A673 (cell line): ENCODE measurements around the gene CD180. TPM values are rescaled to one million over a fixed set of nuclear protein-coding genes. Genes with fewer than 3 reads are reported as not detected.
A peak's percentile ranks its signal among the peaks of the same experiment; 100 is the strongest.

Experiments
- BruUV-seq: library from RNA; stranded (reverse); fragments of 400-500 nt; replicated peaks from 2 replicates; lab custom pipeline; 2021; lab: Mats Ljungman, UMichigan
- CTCF ChIA-PET: fragments of 300-600 bp; sonication (Branson Sonifier 250); formaldehyde crosslinking; loops from one replicate; lab custom pipeline; 2022; ENCODE audit warnings: antibody characterized with exemption; lab: Charles Lee
- POLR2A ChIA-PET: fragments of 300-600 bp; sonication (Branson Sonifier 250); formaldehyde crosslinking; loops from one replicate; lab custom pipeline; 2022; ENCODE audit warnings: antibody characterized with exemption; ENCODE audit not compliant: low non-redundant PET; lab: Charles Lee
- DNase-seq: peaks from one replicate; pipeline ENCODE4 v3.0.0-alpha.2; 2015; ENCODE audit warnings: low spot score
- H3K27ac ChIP-seq: fragments of 200-600 bp; sonication (generic); 2 replicates; pipeline ENCODE4 v1.5.1; 2016; ENCODE audit warnings: mixed run types, low read depth, mild to moderate bottlenecking, mixed read lengths, antibody characterized with exemption, low read length; ENCODE audit not compliant: poor library complexity, severe bottlenecking
- H3K27me3 ChIP-seq: fragments of 200-600 bp; sonication (generic); replicated peaks from 2 replicates; pipeline ENCODE4 v1.6.1; 2017; ENCODE audit warnings: mixed run types, low read depth, mild to moderate bottlenecking, mixed read lengths, antibody characterized with exemption, low read length; ENCODE audit not compliant: insufficient read depth, poor library complexity
- H3K36me3 ChIP-seq: fragments of 200-600 bp; sonication (generic); 2 replicates; pipeline ENCODE4 v1.6.1; 2016; ENCODE audit warnings: mixed run types, mild to moderate bottlenecking, mixed read lengths, antibody characterized with exemption, low read length; ENCODE audit not compliant: insufficient read depth, poor library complexity, severe bottlenecking
- H3K4me1 ChIP-seq: fragments of 200-600 bp; sonication (generic); 2 replicates; pipeline ENCODE4 v1.6.1; 2017; ENCODE audit warnings: mixed run types, mild to moderate bottlenecking, mixed read lengths, antibody characterized with exemption, low read length; ENCODE audit not compliant: insufficient read depth, poor library complexity, severe bottlenecking
- H3K4me3 ChIP-seq: fragments of 200-600 bp; sonication (generic); 2 replicates; pipeline ENCODE4 v1.5.1; 2016; ENCODE audit warnings: low read depth, mixed run types, mild to moderate bottlenecking, mixed read lengths, low read length; ENCODE audit not compliant: poor library complexity, severe bottlenecking
- H3K9me3 ChIP-seq: fragments of 200-600 bp; sonication (generic); 2 replicates; pipeline ENCODE4 v1.6.1; 2016; ENCODE audit warnings: mixed run types, low read depth, mild to moderate bottlenecking, mixed read lengths, antibody characterized with exemption, low read length; ENCODE audit not compliant: poor library complexity, severe bottlenecking
- EZH2 ChIP-seq: fragments of 200-600 bp; sonication (generic); IDR thresholded peaks from 2 replicates; pipeline ENCODE4 v1.6.1; 2017; ENCODE audit warnings: borderline replicate concordance, low read depth, mild to moderate bottlenecking, mixed read lengths, antibody characterized with exemption, low read length; ENCODE audit not compliant: poor library complexity, severe bottlenecking
- intact Hi-C: fragments of 100-400 bp; cut with micrococcal nuclease; formaldehyde crosslinking; loops from one replicate; pipeline ENCODE4 v1.10.0; 2022; ENCODE audit not compliant: unreplicated experiment
- total RNA-seq: library from RNA; stranded (reverse); gene quantifications from 2 replicates; pipeline ENCODE4 v1.2.3, GENCODE V29; 2021
- TF ChIP-seq, protein P1 (sequence below): fragments of 300-800, 200-600 bp; sonication (generic); conservative IDR thresholded peaks from 2 replicates; pipeline ENCODE4 v1.5.1; 2017; ENCODE audit warnings: low read depth, mild to moderate bottlenecking, antibody characterized with exemption, low read length, moderate library complexity, mixed read lengths

Gene CD180
- total RNA-seq, 1 experiment from 2014 or later: not detected

GRCh38 chr5:67209141-67209771 lies 12.7 kb upstream of the CD180 start:
- no peak overlapping the region for H3K4me3 ChIP-seq
- BruUV-seq: no TSS peak
- no peak overlapping the region for H3K27ac ChIP-seq
- TF ChIP-seq, protein P1, sequence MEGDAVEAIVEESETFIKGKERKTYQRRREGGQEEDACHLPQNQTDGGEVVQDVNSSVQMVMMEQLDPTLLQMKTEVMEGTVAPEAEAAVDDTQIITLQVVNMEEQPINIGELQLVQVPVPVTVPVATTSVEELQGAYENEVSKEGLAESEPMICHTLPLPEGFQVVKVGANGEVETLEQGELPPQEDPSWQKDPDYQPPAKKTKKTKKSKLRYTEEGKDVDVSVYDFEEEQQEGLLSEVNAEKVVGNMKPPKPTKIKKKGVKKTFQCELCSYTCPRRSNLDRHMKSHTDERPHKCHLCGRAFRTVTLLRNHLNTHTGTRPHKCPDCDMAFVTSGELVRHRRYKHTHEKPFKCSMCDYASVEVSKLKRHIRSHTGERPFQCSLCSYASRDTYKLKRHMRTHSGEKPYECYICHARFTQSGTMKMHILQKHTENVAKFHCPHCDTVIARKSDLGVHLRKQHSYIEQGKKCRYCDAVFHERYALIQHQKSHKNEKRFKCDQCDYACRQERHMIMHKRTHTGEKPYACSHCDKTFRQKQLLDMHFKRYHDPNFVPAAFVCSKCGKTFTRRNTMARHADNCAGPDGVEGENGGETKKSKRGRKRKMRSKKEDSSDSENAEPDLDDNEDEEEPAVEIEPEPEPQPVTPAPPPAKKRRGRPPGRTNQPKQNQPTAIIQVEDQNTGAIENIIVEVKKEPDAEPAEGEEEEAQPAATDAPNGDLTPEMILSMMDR: peak; percentile 76
- no peak for TF ChIP-seq EZH2
- DNase-seq: peak; percentile 89
- no peaks in the 10 kb centered on the region for H3K27me3 ChIP-seq
- CTCF ChIA-PET: interaction anchor here (0.5 to 1.3 kb wide), 5 partner anchors 52 to 1062 kb away, joined by 3 to 5 read pairs (median 3); no protein-coding TSS in a partner anchor
- no peaks in the 10 kb centered on the region for H3K4me1 ChIP-seq
- intact Hi-C loops: loop anchor here (1.0 to 5.0 kb wide), 3 partner anchors 52 to 402 kb away; no protein-coding TSS in a partner anchor
- POLR2A ChIA-PET: no interaction called here
- H3K9me3 ChIP-seq: no peaks in the 10 kb centered on the region
- no peaks in the 10 kb centered on the region for H3K36me3 ChIP-seq

DNA sequence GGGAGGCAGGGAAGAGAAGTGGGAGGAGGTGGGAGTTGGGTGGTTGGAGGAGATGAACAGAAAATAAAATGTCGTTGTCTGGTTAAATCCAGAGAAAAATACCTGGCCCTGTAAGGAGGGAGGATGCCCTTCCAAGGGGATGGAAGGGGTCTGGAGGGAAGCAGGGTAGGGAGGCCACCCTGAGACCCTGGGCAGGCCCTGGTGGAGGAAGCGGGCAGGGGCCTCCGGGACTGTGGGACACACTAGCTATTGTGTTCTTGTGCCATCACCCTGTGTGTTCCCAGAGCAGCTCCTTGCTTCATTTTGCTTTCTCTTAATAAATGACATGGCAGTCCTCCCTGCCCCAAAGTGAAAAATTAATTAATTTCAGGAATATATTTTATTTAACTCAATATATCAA lies 11.8 kb upstream of the CD180 start:
- Histone ChIP-seq H3K4me3 (no peak overlapping the region), H3K27ac (no peak overlapping the region), H3K27me3 (no peaks in the 10 kb centered on the region), H3K4me1 (no peaks in the 10 kb centered on the region), H3K9me3 (no peaks in the 10 kb centered on the region), H3K36me3 (no peaks in the 10 kb centered on the region)
- no peak for DNase-seq
- ChIA-PET POLR2A (no interaction called here), CTCF (interaction anchor here (0.5 to 1.3 kb wide), 5 partner anchors 51 to 1063 kb away, joined by 3 to 5 read pairs (median 3); no protein-coding TSS in a partner anchor)
- BruUV-seq: no TSS peak
- TF ChIP-seq, protein P1: no peak
- TF ChIP-seq EZH2: no peak
- intact Hi-C loops: loop anchor here (5.0 kb wide), 1 partner anchor 401 kb away; no protein-coding TSS in a partner anchor

DNA sequence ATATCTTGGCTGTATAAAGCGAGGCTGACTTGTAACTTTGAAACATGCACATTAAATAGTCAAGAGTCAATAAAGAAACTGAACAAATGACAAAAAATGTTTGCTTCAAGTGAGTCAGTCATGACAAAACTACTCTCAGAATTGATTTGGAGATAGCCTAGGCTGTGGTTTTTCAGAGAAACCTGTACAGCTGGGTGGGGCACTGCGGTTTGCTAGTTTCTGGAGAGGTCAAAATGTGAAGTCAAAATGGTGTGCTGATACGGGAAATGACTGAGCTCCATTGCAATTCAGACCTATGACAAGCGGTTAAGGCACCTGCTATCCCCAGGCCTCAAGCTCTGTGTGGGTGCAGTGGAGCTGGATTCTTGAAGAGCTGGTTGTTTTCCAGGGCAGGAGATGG lies 10.3 kb upstream of the CD180 start:
- intact Hi-C loops: loop anchor here (5.0 kb wide), 1 partner anchor 400 kb away; no protein-coding TSS in a partner anchor
- TF ChIP-seq, protein P1: no peak
- no peak for TF ChIP-seq EZH2
- no peaks in the 10 kb centered on the region for H3K27me3 ChIP-seq
- H3K4me1 ChIP-seq: no peaks in the 10 kb centered on the region
- no peak overlapping the region for H3K4me3 ChIP-seq
- DNase-seq: no peak
- BruUV-seq: no TSS peak
- ChIA-PET CTCF (no interaction called here), POLR2A (no interaction called here)
- H3K36me3 ChIP-seq: no peaks in the 10 kb centered on the region
- no peak overlapping the region for H3K27ac ChIP-seq
- H3K9me3 ChIP-seq: no peaks in the 10 kb centered on the region
